GM18507 (cell line): ENCODE measurements around the gene FAAP24.
"Not testable (repeated sequence)": the region's sequence is repeated elsewhere in the genome, so short reads cannot be mapped to it uniquely, and the experiment has no call there.

ENCODE experiments used
- DNase-seq: peaks from one replicate; pipeline ENCODE4 v3.0.0; 2011; ENCODE audit warnings: low read depth; ENCODE audit not compliant: insufficient read length; ENCODE audit errors: extremely low spot score
- FAIRE-seq: peaks from 2 replicates; lab custom pipeline; 2011; peaks lifted over from hg19 to GRCh38; lab: Jason Lieb, UNC

FAAP24 gene

DNA sequence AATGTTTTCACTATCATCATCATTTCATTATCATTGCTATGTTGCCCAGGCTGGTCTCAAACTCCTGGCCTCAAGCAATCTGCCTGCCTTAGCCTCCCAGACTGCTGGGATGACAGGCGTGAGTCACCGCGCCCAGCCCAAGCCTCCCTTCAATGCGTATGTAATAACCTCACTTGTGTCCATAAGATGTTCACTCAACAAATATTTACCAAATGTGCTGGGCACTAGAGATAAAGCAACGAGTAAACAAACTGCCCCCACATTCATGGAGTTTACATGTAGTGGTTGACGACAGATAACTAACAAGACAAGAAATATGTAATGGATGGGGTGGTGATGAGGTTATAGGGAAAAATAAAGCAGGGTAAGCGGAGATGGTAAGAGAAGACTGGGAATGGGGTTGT lies 25.0 kb downstream of the FAAP24 start:
- FAIRE-seq, DNase-seq: not testable (repeated sequence)

DNA sequence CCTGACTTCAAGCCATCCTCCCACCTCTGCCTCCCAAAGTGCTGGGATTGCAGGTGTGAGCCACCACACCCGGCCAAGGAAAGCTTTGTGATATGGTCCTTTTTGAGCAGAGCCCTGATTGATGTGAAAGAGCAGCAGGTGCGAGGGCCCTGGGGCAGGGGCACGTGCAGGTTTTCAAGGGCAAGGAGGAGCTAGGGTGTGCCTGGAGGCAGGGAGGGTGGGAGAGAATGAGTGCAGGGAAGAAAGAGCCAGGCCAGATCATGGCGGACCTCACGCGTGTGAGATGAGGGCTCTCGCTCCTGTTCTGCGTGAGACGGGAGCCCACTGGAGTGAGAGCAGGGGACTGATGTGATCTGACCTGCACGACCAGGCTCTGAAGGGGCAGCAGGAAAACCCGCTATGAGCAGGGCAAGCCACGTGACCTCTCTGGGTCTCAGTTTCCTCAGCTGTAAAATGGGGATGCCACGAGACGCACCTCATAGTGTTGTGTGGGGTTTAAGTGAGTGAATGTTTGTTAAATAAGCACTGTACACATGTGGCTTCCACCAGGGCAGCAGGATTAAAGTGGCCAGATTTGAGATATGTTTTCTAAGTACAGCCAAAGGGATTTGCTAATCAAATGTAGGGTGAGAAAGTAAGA lies 25.8 kb downstream of the FAAP24 start:
- DNase-seq, result no peak
- FAIRE-seq, result no peak

DNA sequence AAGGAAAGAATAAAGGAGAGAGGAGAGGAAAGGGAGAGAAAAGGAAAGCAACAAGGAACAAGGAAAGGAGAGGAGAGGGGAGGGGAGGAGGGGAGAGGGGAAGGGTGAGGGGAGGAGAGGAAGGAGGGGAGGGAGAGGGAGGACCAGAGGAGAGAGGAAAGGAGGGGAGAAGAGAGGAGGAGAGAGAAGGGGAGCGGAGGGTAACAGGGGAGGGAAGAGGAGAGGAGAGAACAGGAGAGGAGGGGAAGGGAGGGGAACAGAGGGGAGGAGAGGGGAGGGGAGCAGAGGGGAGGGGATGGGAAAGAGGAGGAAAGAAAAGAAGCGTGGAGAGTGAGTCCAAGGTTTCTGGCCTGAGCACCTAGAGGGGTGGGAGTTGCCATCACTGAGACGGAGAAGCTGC lies 26.7 kb downstream of the FAAP24 start:
- FAIRE-seq (no peak), DNase-seq (no peak)

DNA sequence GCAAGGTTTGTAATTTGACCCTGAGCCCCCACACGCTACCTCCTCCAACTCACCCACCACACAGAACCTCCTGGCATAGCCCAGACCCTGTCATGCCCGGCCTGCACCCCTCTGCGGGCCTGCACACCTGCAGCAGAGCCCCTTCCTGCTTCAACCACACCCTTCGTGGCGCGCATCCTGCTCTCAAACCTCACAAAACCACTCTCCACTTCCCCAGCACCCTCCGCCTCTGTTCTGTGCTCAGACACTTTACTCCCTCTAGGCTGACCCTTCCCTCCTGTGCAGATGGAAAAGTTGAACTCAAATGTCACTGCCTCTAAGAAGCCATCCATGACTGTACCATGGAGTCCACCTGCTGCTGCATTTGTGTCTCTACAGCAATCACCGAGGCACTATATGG lies 28.5 kb downstream of the FAAP24 start:
- DNase-seq, result no peak
- FAIRE-seq, result no peak

DNA sequence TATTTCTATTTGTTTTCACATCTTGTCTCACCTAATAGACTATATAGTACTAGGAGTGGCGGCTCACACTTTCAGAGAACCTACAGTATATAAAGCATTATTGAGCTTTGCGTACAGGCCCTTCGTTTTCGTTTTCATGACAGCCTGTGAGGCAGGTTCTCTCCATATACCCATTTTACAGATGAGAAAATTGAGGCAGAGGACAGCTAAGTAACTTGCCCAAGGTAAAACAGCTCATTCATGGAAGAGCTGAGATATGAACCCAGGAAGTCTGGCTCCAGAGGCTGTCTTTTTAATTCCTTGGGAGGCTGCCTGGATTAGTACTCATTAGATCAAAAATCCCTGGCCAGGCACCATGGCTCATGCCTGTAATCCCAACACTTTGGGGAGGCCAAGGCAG lies 28.9 kb downstream of the FAAP24 start:
- DNase-seq, result no peak
- FAIRE-seq, result no peak

DNA sequence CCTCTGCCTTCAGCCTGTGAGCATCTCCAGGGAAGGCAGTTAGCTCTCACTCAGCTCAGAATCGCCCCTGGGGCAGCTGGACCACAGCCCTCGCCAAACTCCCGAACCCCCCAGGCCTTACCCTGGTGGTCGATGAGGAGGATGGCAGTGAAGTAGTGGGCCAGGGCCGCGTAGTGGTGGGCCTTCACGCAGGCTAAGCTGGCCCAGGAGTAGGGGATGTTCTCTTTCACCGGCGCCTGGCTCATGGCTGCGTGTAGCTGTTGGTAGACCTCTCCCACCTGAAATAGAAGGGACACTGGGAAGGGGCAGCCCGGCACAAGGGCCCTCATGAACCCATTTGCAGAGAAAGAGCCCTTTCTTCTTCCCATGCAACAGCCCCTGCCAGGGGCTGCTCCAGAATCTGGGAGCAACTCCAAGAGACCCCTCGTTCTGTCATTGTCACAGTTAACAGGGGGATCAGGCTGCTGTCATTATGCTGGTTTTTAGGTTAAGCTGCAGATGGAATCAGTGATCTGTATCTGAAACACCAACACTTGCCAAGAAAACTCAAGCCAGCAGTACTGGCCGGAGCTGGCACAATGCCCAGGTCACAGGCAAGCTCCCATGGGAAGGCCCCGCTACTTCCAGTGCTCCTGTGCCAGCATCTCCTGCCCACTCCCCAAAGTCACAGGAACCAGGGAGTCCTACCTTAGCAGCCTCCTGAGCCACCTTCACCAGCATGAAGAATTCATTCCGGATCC lies 30.3 kb downstream of the FAAP24 start:
- not testable (repeated sequence) for FAIRE-seq, DNase-seq

DNA sequence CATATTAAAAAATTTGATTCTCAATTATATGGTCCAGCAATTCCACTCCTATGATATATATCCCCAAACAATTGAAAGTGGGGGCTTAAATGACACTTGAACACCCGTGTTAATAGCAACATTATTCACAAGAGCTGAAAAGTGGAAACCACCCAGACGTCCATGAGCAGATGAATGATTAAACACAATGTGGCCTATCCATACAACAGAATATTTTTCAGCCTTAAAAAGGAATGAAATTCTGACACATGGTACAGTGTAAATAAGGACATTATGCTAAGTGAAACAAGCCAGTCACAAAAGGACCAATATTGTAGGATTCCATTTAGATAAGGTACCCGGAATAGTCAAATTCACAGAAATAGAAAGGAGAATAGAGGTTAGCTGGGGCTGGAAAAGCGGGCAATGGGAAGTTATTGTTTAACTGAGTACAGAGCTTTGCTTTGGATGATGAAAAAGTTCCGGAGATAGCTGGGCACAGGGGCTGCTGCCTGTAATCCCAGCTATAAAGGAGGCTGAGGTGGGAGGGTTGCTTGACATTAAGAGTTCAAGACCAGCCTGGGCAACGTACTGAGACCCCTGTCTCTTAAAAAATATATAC lies 31.5 kb downstream of the FAAP24 start:
- not testable (repeated sequence) for FAIRE-seq, DNase-seq

DNA sequence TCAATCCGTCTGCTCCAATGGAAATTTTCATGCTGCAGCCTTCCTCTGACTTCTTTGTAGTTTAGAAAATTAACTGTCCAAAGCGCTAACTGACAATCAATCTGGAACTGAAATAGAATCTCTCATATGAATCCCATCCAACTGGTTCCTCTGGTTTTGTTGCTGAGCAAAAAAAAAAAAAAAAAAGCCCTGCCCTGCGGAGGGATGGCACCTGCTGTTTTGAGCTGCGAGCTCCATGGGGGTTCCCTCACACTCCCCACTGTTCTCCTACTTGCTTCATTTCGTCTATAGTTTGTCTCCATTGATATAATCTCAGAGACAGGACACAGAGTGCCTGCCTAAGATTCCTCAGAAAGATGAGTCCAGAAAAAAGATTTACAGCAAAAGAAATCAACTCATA lies 33.4 kb downstream of the FAAP24 start:
- FAIRE-seq (no peak), DNase-seq (no peak)

DNA sequence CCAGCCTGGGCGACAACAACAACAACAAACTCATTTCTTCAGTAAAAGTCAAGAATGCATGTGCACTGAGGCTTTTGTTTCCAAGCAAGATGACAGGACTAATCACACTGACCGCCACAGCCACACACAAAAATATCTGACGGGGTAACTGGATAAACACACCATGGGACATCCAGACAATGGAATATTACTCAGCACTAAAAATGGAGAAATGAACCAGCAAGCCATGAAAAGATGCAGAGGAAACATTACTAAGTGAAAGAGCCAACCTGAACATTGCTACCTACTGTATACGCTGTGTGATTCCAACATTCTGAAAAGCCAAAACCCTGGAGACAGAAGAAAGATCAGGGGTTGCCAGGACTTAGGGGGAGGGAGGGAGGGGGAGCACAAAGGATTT lies 36.7 kb downstream of the FAAP24 start:
- DNase-seq (no peak), FAIRE-seq (no peak)

DNA sequence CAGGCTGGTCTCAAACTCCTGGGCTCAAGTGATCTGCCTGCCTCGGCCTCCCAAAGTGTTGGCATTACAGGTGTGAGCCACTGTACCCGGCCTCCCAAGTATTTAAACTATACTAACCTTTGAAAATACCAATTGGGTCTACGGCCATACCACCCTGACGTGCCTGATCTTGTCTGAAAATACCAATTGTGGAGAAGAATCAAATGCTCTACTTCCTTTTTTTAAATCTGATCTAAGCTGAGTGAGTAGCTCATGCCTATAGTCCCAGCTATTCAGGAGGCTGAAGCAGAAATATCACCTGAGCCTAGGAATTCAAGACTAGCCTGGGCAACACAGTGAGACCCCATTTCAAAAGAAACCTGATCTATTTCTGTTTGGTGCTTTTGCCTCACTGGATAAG lies 38.8 kb downstream of the FAAP24 start:
- DNase-seq, FAIRE-seq: not testable (repeated sequence)

DNA sequence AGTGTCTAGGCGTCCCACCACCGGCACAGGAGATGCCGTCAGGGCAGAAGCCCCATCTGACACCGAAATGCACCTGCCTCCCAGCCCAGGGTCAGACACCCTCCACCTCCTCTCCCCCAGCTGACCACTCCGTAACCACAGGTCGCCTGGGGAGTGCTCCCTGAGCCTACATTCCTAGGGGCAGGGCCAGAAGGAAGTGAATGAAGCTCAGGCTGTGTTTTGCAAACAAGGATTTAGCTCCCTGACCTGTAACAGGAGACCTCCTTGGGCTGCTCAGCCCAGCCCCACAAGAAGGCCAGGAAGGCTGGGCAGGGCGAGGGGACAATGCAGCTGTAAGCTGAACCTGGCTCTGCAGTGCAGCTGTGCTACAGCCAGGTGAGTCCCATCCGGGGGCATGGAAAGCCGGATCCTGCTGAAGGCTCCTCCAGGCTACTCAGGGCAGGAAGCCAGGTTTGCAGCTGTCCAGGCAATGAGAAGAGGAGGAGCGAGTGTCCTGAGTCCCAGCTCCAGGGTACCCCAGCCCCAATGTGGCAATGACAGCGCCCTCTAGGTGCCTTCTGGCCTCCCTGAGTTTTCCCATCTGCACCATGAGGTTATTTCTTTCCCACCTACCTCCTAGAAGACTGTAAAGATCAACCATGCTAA lies 50.6 kb downstream of the FAAP24 start:
- no peak for DNase-seq
- no peak for FAIRE-seq

DNA sequence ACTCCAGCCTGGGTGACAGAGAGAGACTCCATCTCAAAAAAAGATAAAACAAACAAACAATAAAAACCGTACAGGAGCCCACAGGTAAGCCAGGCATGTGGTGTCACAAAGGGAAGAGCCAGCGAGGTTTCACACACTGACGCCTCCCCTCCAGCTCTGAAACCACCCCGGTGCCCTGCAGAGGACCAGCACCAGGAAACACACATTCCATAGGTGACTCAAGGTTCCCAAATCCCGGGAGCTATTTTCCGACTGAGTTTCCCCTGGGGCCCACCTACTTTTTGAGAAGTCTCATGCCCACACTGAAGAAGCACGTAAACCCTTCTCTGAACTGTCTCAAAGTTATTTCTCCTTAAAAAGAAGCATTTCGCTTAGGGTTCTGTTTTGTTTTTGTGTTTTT lies 52.4 kb downstream of the FAAP24 start:
- FAIRE-seq (no peak), DNase-seq (no peak)

DNA sequence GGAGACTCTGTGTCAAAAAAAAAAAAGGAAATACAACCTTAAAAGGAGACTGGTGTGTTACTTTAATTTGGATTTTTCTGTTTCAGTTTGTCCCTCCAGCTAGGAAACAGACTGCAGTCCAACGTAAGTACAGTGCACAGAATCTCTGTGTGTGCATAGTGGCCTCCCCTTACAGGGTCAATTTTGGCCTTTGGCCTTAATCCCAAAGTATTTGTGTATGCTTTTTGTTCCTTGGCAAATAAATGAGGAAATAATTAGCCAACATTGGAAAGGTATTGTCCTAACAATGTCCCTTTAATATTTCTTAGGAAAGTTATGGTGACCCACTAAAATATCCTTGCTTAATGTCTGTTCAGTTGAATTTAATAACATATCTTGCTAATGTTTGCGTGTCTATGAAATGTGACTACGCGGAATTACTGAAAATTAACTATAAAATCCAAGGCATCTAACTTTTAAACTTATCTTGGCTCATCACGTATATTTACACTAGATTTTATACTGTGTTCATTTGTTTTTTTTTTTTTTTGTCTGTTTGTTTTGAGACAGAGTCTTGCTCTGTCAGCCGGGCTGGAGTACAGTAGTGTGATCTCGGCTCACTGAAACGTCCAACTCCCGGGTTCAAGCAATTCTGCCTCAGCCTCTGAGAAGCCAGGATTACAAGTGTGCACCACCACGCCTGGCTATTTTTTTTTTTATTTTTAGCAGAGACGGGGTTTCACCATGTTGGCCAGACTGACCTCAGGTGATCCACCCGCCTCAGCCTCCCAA lies 53.6 kb downstream of the FAAP24 start:
- not testable (repeated sequence) for FAIRE-seq, DNase-seq

DNA sequence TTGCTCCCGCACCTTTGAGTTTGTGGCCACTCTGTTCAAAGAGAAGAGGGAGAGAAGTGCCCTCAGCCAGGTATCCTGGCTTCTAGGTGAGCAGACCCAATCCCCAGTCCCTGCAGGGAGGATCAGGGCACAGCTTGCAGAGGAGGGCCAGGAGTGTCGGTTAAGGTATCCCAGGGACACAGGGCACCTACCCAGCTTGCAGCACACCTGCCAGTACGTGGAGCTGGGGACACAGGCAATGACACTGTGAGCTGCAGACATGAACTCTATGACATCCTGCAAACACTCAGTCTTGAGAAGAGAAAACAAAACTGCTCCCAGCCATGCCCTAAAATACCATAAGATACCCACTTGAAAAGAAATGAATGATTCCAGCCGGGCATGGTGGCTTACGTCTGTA lies 54.6 kb downstream of the FAAP24 start:
- not testable (repeated sequence) for DNase-seq, FAIRE-seq
